NCI-H774 (cell line): Measurements from ENCODE around the gene BCAS4.
"Not testable (repeated sequence)": the region's sequence is repeated elsewhere in the genome, so short reads cannot be mapped to it uniquely, and the experiment has no call there.

ENCODE experiments used
- DNase-seq: peaks from one replicate; lab custom pipeline; 2025; lab: John Stamatoyannopoulos, UW

Gene BCAS4

DNA sequence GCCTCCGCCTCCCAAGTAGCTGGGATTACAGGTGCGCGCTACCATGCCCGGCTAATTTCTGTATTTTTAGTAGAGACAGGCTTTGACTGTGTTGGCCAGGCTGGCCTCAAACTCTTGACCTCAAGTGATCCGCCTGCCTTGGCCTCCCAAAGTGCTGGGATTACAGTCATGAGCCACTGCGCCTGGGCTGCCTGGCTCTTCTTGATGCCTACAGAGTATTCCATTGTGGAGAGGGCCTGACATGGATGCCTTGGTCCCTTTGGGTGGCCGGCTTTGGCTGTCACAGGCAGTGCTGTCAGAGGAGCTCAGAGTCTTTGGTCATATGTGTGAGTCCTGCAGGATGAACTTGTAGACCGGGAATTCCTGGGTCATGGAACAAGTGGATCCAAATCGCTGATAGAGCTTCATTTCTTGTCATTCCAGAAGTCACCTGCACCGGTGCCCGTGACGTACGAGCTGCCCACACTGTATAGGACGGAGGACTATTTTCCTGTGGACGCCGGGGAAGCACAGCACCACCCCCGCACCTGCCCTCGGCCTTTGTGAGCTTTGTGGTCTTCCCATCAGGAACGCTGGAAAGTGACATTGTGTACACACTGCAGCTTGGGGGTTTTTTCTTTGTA lies 81.3 kb downstream of the BCAS4 start:
- no peak for DNase-seq

DNA sequence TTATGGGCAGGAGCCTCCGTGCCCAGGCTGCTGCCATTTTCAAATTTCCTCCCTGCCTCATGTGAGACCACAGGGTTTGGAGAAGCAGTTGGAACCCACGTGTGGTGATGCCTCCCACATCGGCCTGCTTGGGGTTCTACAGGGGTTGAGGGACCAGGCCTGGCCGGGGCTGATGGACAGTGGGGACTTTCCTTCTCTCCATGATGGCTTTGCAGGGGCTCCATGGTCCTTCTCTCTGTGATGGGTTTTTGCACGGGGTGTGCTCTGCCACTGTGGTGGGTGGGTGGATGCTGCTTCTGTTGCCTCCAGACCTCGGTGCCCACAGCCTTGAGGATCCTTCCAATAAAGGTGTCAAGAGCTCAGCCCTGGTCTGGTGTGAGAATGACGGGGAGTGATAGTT lies 82.0 kb downstream of the BCAS4 start:
- no peak for DNase-seq

DNA sequence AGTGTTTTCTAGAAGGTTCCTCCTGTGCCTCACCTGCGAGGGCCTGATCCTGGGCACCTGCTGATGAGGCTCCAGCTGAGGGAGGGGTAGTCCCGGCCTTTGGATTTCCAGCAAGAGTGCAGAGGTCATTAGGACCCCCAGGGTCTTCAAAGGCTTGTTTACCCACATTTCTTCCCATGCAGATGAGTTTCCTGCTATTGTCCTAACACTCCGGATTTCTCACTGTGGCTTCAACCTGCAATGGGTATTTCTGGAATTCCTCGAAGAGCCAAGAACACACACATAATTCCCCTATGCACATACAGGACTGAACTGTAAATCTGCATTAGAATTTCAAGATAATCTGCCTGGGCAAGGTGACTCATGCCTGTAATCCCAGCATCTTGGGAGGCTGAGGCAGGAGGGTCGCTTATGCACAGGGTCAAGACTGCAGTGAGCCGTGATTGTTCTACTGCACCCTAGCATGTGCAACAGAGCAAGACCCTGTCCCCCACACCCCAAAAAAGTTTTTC lies 82.4 kb downstream of the BCAS4 start:
- no peak for DNase-seq

DNA sequence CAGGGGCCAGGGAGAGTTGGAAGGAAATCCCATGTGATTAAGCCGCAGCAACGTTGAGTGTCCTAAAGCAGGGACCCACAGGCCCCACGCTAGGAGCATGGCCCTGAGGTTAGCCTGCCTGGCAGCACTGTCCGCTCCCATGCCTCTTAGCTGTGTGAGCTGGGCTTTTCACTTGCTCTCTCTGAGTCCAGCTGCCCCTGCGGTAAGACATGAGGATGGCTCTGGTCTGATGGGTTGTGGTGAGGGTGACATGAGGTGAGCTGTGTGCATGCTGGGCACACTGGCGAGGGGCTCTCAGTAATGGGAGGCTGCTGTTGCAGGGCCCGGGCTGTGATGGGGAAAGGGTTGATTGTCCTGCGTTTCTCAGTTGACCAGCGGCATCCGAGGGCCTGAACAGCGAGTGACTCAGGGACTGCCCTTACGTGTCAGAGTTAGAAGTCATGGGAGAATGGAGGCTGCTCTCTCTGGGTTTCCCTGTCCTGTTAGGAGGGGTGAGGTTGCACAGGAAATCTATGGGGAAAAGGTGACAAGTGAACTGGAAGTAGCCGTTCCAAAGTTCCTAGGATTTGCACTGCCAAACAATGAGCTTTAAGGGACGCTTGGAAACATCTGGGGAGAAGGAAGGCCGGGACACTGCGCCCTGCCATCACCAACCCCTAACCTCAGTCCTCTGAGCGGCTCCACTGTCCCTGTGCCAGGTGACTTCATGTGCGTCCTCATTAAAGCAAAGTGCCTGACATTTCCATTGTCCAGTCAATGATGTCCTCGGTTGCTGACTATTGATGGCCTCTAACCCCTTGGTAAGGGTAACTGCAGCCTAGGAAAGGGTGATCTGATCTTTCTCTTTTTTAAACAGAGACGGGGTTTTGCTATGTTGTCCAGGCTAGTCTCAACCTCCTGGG lies 85.0 kb downstream of the BCAS4 start:
- no peak for DNase-seq

DNA sequence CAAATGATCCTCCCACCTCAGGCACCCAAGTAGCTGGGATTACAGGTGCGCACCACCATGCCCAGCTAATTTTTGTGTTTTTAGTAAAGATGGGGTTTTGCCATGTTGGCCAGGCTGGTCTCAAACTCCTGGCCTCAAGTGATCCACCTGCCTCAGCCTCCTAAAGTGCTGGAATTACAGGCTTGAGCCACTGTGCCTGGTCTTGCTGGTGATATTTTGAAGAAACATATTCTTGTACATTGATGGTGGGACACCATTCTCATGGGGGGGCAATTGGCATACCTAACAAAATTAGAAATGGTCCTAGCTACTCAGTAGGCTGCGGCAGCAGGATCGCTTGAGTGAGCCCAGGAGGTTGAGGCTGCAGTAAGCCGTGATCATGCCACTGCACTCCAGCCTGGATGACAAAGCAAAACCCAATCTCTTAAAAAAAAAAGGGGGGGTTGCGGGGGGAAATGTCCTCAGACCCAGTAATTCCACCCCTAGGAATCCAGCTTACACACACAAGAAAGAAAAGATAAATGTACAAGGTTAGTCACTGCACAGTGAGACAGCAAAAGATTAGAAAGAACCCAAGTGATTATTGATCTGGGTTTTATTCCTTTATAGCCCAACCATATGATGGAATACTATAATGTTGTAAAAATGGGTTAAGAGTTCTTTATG lies 87.0 kb downstream of the BCAS4 start:
- DNase-seq, result not testable (repeated sequence)

DNA sequence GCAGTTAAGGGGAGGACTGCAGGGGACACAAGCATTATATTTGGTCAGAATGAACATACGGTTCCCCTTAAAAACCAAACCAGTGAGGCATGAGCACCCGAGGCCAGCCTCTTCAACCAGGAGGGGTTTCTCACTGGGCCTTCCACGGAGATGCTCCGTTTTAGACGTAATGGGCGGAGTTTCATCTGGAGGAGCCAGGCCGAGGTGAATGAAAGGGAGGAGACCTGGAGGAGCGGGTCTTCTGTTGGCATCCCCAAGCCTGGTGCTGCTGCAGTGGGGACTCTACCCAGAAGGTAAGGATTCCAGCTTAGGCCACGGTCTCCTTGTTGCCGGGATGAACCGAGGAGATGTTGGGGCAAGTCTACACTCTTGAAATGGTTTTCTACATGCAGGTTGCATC lies 89.0 kb downstream of the BCAS4 start:
- DNase-seq, result no peak

DNA sequence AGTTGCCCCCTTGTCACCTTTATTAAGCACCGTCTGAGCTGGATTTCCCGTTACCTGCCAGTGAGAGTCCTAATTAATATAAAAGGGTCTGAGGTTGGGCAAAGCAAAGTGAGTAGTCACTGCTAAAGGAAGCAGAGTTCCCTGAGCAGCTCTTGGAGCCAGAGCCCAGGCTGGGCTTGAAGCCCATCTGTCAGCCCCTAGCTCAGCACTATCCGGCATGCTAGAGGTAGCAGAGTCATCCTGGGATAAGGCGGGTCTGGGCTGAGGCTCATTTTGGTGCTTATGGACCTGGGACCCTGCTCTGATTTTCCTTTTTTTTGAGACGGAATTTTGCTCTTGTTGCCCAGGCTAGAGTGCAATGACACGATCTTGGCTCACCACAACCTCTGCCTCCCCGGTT lies 90.2 kb downstream of the BCAS4 start:
- no peak for DNase-seq

DNA sequence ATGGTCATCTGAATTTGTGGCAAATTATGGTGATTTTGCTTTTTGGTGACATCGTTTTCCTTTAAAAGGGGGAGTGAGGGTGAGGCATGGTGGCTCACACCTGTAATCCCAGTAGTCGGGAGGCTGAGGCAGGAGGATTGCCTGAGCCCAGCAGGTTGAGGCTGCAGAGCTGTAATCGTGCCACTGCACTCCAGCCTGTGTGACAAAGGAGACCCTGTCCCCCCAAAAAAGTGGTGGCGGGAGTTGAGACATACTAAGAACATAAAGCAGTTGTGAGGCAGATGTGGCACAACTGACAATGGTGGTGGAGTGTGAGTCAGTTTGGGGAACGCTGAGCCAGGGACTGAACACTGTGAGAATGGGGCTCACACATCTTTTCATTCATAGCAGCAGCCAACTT lies 90.9 kb downstream of the BCAS4 start:
- DNase-seq, result no peak

DNA sequence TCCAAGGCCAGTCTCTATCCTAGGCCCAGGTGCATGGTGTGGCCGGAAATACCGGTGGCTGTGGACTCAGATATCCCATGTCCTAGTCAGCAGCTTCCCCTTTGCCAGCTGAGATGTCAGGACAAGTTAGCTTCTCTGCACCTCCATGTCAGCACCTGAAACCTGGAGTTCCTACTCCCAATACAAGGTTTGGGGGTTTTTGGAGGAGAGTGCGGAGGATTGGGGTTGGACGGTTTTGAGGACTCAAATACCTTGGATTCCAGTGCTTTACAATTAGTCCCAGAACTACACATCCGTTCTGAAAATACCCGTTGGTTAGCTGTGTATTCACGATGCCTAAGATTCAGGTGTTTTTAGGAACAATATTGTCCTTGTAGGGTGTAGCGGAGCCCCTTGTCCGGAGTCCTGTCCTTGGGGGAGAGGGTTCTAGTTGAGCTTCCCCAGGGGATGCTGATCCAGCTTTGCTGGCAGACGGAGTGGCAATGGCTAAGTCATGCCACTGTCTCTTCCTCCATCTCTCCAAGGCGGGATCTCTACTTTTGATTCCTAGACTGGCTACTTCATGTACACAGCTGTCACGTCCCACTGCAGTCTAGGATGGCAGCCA lies 91.4 kb downstream of the BCAS4 start:
- no peak for DNase-seq

DNA sequence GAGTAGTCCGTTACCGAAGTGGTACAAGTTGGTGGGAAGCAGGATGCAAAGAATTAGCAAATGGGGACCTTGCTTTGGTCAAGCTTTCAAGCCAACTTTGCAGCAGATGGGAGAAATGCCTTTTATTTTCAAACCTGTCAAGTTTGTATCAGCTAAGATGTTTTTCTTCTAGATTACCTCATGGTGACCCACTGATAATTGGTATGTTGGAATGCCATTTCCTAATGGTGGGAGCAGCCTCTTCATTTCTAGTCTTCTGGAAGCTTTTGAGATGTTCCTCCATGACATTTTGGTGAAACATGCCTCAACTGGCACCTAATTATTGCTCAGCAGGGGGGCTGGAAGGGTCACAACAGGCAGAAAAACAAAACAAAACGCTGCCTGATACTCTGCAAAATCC lies 92.7 kb downstream of the BCAS4 start:
- no peak for DNase-seq

DNA sequence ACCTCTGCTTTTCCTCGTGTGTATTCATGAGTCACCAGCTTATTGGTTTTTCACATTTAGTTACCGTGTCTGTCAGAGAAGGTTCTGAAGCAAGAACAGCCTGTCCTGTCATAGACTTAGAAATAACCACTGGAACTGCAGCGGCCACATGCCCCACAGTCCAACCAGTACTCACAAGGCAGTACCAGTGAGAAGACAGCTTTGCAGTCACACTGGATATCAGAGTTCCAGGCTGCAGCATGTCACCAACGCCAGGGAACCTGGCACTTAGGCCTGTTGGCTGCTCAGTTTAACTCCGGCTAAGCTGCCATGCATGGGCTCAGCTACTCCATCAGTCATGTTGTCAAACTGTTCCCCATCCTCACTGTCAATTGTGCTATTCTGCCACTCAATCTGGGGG lies 96.3 kb downstream of the BCAS4 start:
- no peak for DNase-seq

DNA sequence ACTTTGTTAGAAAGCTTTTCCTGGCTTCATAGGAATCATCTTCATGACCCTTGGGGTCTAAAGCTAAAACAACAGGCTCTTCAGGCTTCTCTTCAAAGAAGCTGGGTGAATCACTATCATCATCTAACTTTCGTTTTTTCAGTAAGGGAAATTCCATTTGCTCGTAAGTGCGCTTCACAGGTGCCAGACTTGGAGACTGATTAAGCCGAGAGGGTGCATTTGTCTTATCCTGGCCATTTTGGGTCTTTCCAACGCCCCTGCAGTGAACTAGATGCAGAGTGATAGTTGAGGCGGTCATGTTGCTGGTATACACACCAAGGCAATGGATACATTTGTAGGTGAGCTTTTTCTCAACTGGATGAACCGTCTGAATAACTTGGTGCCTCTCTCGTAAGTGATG lies 97.5 kb downstream of the BCAS4 start:
- DNase-seq, result no peak

DNA sequence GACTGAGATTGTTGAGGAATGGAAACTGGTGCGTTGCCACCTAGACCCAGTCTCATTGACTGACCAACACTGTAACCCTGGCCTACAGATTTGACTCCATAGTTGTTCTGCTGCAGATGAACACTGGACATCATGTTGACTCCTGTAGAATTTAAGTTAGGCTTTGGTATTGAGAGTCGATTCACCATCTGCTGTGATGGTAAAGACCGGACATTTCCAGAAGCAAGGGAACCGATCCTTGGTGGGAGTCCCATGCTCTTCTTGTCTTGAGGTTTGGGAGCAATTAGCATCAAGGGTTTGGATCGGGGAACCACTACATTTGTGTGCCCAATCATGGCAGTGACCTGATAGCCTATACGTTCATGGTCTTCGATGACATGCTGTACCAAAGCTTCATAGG lies 98.8 kb downstream of the BCAS4 start:
- no peak for DNase-seq

DNA sequence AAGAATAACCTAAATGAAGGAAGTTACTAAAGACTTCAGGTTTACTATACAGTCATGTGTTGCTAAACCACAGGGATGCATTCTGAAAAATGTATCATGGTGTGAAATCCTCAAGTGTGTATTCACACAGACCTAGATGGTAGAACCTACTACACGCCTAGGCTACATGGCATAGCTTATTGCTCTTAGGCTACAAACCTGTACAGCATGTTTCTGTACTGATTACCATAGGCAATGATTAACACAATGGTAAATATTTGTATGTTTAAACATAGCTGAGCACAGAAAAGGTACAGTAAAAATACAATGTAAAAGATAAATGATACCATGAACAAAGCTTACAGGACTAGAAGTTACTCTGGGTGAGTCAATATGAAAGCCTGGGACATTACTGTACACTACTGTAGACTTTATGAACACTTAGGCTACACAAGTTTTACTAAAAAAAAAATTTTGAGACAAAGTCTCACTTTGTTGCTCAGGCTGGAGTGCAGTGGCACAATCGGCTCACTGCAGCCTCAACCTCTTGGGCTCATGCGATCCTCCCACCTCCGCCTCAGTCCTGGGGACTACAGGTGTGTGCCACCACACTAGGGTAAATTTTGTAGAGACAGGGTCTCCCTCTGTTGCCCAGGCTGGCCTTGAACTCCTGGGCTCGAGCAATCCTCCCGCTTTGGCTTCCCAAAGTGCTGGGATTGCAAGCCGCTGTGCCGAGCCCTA lies 100.4 kb downstream of the BCAS4 start:
- no peak for DNase-seq

DNA sequence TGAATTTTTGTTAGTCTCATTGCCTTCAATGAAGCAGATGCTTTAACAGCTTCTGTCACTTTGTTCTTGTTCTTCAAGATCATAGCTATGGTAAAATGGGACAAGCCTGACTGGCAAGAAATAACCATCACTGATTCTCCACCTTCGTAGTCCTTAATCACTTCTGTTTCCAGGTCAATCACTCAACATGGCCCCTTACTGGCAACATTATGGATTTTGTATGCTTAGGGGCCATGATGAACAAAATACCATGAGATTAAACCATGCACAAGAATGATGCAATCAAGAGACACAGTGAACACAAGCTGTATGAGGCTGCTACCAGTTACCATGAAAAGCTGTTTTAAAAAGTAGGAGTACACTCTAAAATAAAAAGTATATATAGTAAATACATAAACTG lies 103.6 kb downstream of the BCAS4 start:
- DNase-seq, result no peak

DNA sequence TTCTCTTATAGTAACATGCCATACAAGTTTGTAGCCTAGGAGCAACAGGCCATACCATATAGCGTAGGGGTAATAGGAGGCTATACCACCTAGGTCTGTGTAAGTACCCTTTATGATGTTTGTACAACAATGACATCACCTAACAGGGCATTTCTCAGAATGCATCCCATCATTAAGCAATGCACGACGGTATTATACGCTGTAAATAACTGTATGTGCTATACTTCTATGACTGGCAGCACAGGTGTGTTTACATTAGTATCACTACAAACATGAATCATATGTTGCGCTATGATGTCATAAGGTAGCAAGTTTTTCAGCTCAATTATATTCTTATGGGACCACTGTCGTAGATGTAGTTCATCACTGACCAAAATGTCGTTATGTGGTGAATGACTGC lies 105.4 kb downstream of the BCAS4 start:
- DNase-seq, result no peak

DNA sequence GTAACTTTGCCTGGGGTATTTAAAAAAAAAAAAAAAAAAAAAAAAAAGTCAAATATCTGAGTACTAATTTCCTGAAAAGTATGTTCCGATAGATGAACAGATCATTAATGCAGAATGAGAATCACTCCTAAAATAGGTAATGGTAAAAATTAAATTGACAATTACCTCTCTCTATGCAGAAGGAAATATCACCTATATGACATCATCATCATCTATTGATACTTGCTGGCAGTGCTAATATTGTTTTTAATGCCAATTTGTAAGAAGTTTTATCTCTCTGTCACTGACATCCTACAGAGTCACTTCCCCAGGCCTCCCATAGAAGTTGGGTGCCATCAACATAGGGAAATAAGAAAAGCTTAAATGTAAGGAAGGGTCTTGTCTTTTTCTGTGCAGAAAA lies 106.4 kb downstream of the BCAS4 start:
- DNase-seq, result no peak

DNA sequence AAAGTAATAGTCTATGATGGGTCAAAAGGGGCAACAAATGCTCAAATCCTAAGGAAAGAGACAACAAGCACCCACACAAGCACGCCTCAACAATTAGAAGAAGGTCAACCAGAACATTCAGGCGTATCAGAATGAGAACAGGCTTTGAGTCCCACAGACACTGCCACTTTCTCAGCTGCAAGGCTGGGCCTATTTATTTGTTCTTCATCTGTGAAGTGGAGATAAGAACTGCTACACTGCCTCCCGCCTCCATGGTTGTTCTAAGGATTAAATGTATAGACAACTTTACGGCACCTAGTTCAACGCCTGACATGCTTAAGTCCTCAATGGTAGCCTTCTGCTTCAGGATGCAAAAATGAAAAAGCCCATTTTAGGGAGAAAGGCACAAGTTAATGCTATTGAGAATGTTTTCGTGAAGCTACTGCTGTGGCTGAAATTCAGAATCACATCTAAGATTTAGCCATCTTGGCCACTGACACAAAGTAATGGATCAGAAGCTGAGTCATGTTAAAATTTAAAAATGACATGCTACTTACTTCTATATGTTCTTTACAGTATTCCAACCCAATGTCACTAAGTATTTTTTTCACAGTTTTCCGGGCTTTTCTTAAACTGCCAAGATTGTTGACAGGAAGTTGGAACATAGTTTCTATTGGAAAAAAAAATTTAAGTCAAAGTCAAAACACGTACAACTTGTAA lies 108.6 kb downstream of the BCAS4 start:
- DNase-seq, result no peak

DNA sequence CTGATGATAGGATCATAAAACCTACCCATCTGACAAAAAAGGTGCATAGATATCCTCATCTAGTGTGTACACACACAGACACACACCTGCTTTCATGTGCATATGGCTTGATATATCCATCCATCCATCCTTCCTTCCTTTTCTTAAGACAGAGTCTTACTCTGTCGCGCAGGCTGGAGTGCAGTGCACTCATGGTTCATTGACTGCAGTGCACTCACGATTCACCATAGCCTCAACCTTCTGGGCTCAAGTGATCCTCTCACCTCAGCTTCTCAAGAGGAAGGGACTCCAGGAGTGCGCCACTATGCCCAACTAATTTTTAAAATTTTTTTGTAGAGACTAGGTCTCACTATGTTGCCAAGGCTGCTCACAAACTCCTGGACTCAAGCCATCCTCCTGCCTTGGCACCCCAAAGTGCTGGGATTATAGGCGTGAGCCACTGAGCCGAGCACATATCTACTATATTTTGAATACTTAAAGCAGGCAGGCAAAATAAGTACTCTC lies 109.3 kb downstream of the BCAS4 start:
- DNase-seq, result no peak

DNA sequence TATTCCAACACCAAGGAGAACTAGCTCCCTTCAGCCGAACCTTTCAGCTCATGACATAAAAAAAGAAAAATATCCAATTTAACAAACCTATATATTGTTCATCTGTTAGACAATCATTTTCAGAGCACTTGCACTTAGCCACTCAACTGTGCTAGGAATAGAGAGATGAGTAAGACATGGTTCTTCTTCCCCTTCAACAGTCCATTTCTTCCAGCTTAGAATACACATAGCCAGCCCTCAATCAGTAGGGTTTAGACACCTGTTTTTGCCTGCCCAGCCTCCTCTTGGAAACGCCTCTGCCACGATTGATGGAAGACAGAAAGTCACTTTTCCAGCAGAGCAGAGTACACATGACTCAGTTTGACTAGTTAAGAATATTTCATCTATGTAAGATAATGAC lies 114.6 kb downstream of the BCAS4 start:
- no peak for DNase-seq

DNA sequence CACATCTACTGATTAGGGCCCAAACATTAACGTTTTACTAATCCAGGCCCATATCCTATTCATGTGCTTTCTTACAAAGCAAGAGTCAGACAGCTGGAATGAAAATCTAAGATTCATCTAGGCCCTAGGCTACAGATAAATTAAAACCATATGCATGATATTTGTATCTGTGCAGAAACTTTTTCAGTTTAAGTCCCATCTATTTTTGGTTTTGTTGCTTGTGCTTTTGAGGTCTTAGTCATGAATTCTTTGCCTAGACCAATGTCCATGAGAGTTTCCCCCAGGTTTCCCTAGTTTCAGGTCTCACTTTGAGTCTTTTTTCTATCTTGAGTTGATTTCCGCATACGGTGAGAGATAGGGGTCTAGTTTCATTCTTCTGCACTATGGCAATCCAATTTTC lies 116.2 kb downstream of the BCAS4 start:
- DNase-seq, result no peak
